KOPT-K1 (cell line): ENCODE measurements around the gene FBXL7.
"Not testable (repeated sequence)": the region's sequence is repeated elsewhere in the genome, so short reads cannot be mapped to it uniquely, and the experiment has no call there.

ENCODE experiments used
- H3K27ac ChIP-seq: fragments of 200-600 bp; sonication (generic); 2 replicates; pipeline ENCODE4 v1.5.1; 2016; ENCODE audit warnings: antibody characterized with exemption, mild to moderate bottlenecking, low read depth, low read length; ENCODE audit not compliant: poor library complexity, severe bottlenecking
- H3K36me3 ChIP-seq: fragments of 200-600 bp; sonication (generic); 2 replicates; pipeline ENCODE4 v1.5.1; 2017; ENCODE audit warnings: antibody characterized with exemption, mild to moderate bottlenecking, low read length, moderate library complexity; ENCODE audit not compliant: insufficient read depth
- H3K9me3 ChIP-seq: fragments of 200-600 bp; sonication (generic); 2 replicates; pipeline ENCODE4 v1.5.1; 2017; ENCODE audit warnings: antibody characterized with exemption, low read length, mild to moderate bottlenecking; ENCODE audit not compliant: insufficient read depth, poor library complexity, severe bottlenecking

FBXL7 gene

GRCh38 chr5:15872259-15872658, 372.3 kb downstream of the FBXL7 start:
- H3K9me3 ChIP-seq, H3K36me3 ChIP-seq, H3K27ac ChIP-seq: not testable (repeated sequence)

DNA sequence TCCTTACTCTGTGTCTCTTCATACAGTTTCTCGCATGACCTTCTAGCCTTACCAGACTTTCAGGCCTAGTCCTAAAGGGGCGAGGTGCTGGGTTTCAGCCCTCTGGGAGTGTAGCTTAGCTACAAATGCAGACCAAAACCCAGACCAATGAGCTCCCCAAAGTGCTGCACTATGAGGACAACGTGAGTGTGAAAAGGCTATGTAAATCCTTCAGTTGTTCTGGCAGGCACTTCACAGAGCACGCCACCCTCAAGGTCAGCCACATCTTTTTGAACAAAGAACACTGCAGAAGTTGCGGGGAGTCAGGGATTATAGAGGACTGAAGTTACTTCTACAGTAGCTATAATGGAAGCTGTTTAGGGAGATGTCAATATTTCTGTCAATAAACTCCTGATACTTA, 377.9 kb downstream of the FBXL7 start:
- no peak overlapping the region for H3K27ac ChIP-seq
- no peaks in the 10 kb centered on the region for H3K36me3 ChIP-seq
- no peaks in the 10 kb centered on the region for H3K9me3 ChIP-seq

- H3K27ac ChIP-seq: no peak overlapping the region
- H3K36me3 ChIP-seq: no peaks in the 10 kb centered on the region
- H3K9me3 ChIP-seq: no peaks in the 10 kb centered on the region
These were observed 380.2 kb downstream of the FBXL7 start for GRCh38 chr5:15880201-15880600.

DNA sequence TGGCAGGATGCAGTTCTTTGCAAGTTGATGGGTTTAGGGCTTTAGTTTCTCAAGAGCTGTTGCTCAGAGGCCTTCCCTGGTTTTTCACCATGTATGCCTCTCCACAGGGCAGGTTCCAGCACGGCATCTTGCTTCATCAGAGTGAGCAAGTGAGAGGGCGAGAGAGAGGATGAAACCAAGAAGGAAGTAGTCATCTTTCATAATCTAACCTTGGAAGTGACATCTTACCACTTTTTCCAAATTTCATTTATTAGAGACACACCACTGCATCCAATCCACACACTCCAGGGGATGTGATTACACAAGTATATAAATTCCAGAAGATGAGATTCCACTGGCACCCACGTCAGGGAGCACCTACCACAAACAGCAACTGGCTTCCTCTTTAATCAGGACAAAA, 385.2 kb downstream of the FBXL7 start:
- Histone ChIP-seq H3K27ac (no peak overlapping the region), H3K36me3 (no peaks in the 10 kb centered on the region), H3K9me3 (no peaks in the 10 kb centered on the region)

DNA sequence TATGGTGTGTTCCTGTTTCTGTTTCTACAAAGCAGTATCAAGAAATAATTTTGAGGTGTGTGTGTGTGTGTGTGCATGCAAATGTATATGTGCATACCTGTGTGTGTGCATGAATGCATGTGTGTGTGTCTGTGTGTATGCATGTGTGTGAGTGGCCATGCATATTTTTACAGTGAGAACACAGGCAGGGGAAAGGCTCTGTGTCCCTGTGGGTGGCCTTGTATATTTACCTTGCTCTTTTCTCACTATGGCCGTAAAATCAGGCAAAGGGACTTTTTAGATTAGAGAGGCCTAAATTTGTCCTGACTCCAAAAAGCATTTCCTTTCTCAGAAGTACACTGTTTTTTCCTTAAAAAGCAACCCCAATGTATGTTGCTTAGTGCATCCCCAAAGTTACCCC, 386.2 kb downstream of the FBXL7 start:
- Histone ChIP-seq H3K36me3 (no peaks in the 10 kb centered on the region), H3K27ac (no peak overlapping the region), H3K9me3 (no peaks in the 10 kb centered on the region)

- no peak overlapping the region for H3K27ac ChIP-seq
- H3K36me3 ChIP-seq: no peaks in the 10 kb centered on the region
- H3K9me3 ChIP-seq: no peaks in the 10 kb centered on the region
These were observed 387.1 kb downstream of the FBXL7 start for GRCh38 chr5:15887093-15887492.

DNA sequence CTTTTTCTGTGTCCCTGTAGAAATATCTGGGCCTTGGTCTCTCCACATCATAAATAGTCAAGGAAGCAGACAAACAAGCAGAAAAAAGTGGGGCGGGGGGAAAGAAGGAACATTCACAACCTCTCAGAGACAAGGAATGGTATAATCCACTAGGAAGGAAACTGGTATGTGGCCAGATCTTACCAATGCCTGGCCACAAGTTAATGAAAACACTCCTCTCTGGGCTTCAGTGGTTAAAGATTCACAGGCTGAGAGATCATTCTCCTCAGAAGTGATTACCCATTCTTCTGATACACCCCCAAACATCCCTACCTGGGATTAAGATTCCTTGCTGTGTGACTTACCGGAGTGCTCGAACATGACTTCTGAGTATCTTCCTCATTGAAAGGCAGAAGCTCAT, 389.0 kb downstream of the FBXL7 start:
- no peaks in the 10 kb centered on the region for H3K36me3 ChIP-seq
- H3K27ac ChIP-seq: no peak overlapping the region
- H3K9me3 ChIP-seq: no peaks in the 10 kb centered on the region

GRCh38 chr5:15893866-15894265, 393.9 kb downstream of the FBXL7 start:
- no peaks in the 10 kb centered on the region for H3K36me3 ChIP-seq
- no peaks in the 10 kb centered on the region for H3K9me3 ChIP-seq

GRCh38 chr5:15897656-15898055, 397.7 kb downstream of the FBXL7 start:
- Histone ChIP-seq H3K9me3 (no peaks in the 10 kb centered on the region), H3K27ac (no peak overlapping the region), H3K36me3 (no peaks in the 10 kb centered on the region)

More at GRCh38 chr5:15893866-15894265, 393.9 kb downstream of the FBXL7 start:
- H3K27ac ChIP-seq: no peak overlapping the region

DNA sequence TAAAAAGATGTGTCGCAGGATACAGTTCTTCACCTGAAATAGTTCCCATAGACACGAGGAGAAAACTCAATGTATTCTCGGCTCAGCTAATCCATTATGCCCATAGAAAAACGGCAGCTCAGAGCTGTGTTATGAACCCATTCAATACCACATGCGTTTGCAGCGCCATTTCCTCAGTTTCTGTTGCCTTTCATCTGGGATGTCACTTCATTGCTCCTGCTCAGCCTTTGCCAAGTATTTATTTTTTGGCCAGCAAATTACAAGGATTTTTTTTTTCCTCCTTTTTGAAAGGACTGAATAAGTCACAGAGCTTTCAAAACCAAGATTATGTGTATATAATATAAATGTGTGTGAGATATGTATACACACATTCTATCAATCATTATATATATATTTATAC, 398.7 kb downstream of the FBXL7 start:
- no peaks in the 10 kb centered on the region for H3K36me3 ChIP-seq
- no peak overlapping the region for H3K27ac ChIP-seq
- no peaks in the 10 kb centered on the region for H3K9me3 ChIP-seq

DNA sequence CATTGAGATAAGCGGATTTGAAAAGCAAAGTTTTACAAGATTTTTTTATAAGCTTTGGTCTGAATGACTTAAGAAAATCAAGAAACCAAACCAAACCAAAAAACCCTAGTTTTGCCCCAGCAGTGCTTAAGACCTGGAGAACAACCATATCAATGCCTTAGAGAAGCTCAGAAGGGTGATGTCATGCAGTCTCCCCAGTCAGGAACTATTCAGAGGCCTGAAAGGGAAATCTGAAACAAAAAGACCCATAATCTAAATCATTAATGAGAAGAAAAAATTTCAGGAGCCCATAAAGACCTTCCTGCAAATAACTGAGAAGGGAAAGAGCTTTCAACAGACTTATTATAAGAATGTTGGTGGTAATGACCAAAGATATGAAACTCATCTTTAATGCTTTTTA, 399.5 kb downstream of the FBXL7 start:
- no peaks in the 10 kb centered on the region for H3K36me3 ChIP-seq
- no peaks in the 10 kb centered on the region for H3K9me3 ChIP-seq
- H3K27ac ChIP-seq: no peak overlapping the region

DNA sequence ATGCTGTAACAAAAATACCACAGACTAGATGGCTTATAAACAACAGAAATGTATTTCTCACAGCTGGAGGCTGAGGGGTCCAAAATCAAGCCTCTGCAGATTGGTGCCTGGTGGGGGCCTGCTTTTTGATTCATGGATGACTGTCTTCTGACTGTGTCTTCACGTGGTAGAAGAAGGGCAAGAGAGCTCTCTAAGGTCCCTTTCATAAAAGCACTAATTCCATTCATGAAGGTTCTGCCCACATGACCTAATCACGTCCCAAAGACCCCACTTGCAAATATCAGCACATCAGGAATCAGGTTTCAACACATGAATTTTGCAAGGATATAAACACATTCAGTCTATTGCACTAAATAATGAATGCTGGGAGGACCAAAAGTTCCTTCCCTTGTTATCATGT, 401.2 kb downstream of the FBXL7 start:
- Histone ChIP-seq H3K27ac (no peak overlapping the region), H3K9me3 (no peaks in the 10 kb centered on the region), H3K36me3 (no peaks in the 10 kb centered on the region)

- H3K36me3 ChIP-seq: no peaks in the 10 kb centered on the region
- H3K27ac ChIP-seq: no peak overlapping the region
- H3K9me3 ChIP-seq: no peaks in the 10 kb centered on the region
These were observed 402.1 kb downstream of the FBXL7 start for GRCh38 chr5:15902066-15902465.

- Histone ChIP-seq H3K27ac (no peak overlapping the region), H3K9me3 (no peaks in the 10 kb centered on the region), H3K36me3 (no peaks in the 10 kb centered on the region)
These were observed 405.2 kb downstream of the FBXL7 start for GRCh38 chr5:15904899-15905830.

GRCh38 chr5:15914638-15915037, 414.7 kb downstream of the FBXL7 start:
- Histone ChIP-seq H3K36me3 (no peaks in the 10 kb centered on the region), H3K9me3 (no peaks in the 10 kb centered on the region), H3K27ac (no peak overlapping the region)

GRCh38 chr5:15926586-15926985, 426.6 kb downstream of the FBXL7 start:
- Histone ChIP-seq H3K9me3 (no peaks in the 10 kb centered on the region), H3K27ac (no peak overlapping the region)

More at GRCh38 chr5:15926586-15926985, 426.6 kb downstream of the FBXL7 start:
- H3K36me3 ChIP-seq: no peaks in the 10 kb centered on the region
